GM12891 (cell line): ENCODE data around the gene HOXB6.
A peak's percentile ranks its signal among the peaks of the same experiment; 100 is the strongest.

Experiments used
- DNase-seq: peaks from one replicate; pipeline ENCODE4 v3.0.0; 2011; ENCODE audit warnings: low spot score; ENCODE audit not compliant: insufficient read length
- FAIRE-seq: peaks from 2 replicates; lab custom pipeline; 2011; peaks lifted over from hg19 to GRCh38; lab: Jason Lieb, UNC
- PAX5 ChIP-seq: IDR thresholded peaks from 2 replicates; pipeline ENCODE4 v1.6.1; 2011; ENCODE audit warnings: low read length, moderate library complexity, mild to moderate bottlenecking; ENCODE audit not compliant: insufficient read depth, severe bottlenecking
- POLR2A ChIP-seq: IDR thresholded peaks from 2 replicates; pipeline ENCODE4 v1.6.1; 2011; ENCODE audit warnings: low read depth, low read length, control low read depth
- POLR2AphosphoS5 ChIP-seq: IDR thresholded peaks from 2 replicates; pipeline ENCODE4 v1.6.1; 2011; ENCODE audit warnings: low read depth, low read length, control low read depth
- POU2F2 ChIP-seq: IDR thresholded peaks from 2 replicates; pipeline ENCODE4 v1.6.1; 2011; ENCODE audit warnings: low read depth, mild to moderate bottlenecking, control low read depth, low read length, moderate library complexity
- SPI1 ChIP-seq: IDR thresholded peaks from 2 replicates; pipeline ENCODE4 v1.6.1; 2011; ENCODE audit warnings: low read depth, low read length, control low read depth
- TAF1 ChIP-seq: IDR thresholded peaks from 2 replicates; pipeline ENCODE4 v1.6.1; 2011; ENCODE audit warnings: low read depth, low read length, control low read depth

The HOXB6 gene

DNA sequence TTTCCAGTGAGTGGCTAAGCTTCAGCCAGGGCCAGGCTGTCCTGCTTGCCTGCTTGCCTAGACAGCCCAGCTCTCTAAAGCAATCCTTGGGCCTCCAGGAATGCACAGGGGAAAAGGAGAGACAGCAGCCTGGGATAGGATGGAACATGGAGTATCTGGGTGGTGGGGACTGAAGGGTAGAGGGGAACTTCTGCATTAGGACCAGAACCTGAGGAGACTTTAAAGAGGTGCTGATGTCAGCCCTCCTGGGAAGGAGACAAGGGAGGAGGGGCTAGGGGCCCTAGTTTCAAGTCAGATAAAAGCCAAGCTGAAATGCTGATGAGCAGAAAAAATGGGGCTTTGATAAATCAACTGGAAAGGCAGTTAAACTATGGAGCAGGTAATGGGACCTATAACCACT lies 4.2 kb upstream of the HOXB6 start:
- DNase-seq, result no peak

DNA sequence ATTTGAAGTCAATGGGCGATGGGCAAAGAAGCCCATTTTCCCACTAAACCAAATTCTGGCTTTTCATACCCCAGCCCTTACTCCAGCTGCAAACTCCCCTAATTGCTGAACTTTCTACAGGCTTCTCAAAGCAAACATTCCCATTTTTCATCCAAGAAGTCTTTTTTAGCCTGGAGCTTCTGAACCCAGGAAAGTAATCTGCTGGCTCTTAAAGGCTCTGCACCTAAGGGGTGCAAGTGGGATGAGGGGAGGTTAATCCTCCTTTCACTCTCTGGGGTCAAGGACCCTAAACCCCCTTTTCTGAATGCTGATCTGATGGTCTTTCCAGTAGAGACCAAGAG lies 3.7 kb upstream of the HOXB6 start:
- DNase-seq, result no peak
- no peak for FAIRE-seq
- TF ChIP-seq PAX5 (no peak), POLR2A (no peak), POU2F2 (no peak), SPI1 (no peak), POLR2AphosphoS5 (no peak), TAF1 (no peak)

More for the DNA sequence above, 4.2 kb upstream of the HOXB6 start:
- FAIRE-seq, result no peak
- TF ChIP-seq SPI1 (no peak), PAX5 (no peak), POLR2A (no peak), POLR2AphosphoS5 (no peak), TAF1 (no peak), POU2F2 (no peak)

DNA sequence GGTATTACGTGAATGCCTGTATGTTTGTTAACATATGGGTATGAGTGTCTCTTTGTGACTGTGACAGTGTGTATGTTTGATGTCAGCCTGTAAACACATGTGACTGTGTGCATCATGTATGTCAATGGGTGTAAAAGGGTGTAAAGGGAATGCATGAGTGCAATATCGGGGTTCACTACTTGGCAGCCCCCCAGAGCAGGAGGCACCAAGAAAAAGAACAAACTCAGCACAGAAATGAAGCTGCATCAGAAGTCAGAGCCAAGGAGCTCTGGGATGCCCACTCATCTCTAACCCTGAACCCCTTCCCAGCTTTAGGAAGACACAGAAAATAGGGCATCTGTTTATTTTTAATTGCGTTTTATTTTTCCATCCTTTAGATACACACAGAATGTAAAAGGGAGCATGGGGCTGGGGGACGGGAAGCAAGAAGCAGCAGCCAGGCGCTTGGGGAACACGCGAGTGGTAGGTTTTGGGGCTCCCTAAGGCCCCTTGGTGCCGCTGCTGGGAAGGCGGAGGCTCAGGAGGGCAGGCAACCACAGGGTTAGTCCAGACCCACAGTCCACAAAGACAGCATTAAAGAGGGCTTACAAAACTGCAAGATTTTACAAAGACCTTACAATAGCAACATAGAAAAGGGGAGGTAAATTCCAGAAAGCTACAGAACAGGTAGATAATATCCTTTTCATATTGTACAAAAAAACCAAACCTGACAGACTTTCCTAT lies 2.3 kb upstream of the HOXB6 start:
- FAIRE-seq, result peak; percentile 35

DNA sequence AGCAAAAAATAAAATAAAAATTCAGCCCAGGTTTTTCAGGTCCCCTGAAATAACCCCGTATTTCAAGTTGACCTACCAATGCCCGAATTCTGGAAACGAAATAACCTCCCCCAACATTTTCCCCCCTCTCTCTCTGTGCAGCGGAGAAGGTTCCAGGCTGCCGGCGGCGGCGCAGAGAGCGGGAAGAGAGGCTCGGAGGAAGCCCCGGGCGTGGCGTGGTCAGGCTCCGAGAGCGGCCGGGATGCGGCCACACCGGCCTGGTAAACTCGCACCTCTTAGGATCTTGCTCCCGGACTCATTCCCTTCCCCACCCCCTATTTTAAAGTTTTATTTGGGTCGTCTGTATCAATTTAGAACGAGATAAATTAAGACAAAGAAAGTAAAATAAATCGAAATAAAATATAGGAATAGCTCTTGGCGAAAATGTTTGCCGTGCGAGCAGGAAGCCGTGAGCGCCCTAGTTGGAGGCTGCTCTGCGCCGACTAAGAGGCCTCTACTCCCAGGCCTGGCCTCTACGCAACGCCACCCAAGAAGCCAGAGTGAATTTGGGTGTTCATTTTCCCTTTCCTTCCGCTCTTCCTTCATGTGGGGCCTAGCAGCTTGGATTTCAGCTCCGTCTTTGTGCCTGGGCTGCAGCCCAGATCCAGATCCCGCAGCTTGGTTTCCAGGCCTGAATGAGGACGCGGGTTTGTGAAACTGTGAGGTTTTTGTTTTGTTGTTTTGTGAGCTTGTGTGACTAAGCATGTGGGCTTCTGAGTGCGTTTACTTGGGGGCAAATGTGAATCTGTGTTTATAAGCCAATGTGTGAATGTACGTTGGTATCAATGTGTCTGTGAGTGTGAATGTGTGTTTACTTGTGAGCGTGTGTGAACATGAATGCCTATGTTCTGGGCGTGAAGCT lies 1.5 kb upstream of the HOXB6 start:
- FAIRE-seq (no peak), DNase-seq (no peak)
- TF ChIP-seq POLR2A (no peak), TAF1 (no peak), POLR2AphosphoS5 (no peak), POU2F2 (no peak), PAX5 (no peak), SPI1 (no peak)

More for the DNA sequence above, 2.3 kb upstream of the HOXB6 start:
- TF ChIP-seq SPI1 (no peak), TAF1 (no peak), POLR2AphosphoS5 (no peak), POLR2A (no peak), POU2F2 (no peak), PAX5 (no peak)
- DNase-seq, result no peak

DNA sequence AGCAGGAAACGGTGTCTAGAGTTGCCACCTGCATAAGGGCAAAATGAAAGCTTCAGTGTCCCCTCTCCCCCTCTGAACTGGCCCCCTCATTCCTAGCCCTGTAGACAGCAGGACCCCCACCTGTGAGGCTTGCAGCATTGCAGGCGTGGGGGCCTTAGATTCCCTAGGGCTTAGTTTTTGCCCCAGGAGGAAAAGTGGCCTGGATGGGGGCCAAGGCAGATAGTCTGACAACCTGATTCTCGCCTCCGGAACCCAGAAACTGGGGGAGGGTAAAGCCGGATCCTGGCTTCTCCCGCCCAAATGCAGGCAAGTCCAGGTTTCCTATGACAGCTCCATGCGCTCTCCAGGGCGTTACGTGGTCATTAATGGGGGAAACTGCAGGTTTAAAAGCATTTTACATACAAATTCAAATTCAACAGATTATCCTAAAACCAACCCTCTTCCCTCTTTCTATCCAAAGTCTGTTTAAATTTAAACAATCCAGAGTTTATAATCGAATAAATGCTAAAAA lies 678 bp upstream of the HOXB6 start:
- no peak for FAIRE-seq
- no peak for DNase-seq
- TF ChIP-seq PAX5 (no peak), TAF1 (no peak), SPI1 (no peak), POLR2AphosphoS5 (no peak), POLR2A (no peak), POU2F2 (no peak)

DNA sequence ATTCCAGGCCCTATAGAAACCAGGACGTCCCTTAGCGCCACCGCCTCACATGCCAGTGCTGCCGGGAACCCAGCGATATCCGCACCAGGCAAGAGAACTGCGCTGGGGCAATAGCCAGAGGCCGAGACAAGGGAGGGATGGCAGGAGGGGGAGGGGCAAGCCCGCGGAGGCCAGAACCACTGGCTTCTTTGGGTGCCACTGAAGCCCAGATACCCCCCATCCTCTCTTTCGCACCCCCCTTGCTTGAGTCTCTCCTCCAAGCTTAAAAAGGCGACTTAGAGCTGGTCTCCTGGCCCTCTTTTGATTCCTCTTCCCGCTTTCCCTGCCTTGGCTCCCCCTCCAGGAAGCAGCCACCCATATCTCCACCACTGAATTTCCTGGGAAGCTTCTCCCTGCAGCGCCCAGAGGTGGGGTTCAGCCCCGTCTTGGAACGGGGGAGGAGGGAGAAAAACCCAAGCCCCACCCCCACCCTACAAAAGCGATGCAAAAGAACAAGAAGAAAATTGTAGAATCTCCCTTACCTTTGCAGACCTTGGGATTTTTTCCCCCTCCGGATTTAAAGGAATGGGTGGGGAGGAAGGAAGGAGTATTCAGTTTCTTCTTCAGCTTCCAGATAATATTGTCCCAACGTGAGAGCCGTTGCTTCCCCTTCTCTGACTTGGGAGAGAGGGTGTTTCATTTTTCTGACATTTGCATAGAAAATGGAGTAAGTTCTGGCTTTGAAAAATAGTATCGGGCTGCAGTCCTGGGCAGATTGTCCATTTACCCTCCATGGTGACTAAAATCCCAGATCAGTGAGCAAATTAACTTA lies 622 bp downstream of the HOXB6 start:
- TF ChIP-seq SPI1 (no peak), POLR2AphosphoS5 (no peak), POLR2A (no peak), TAF1 (no peak), PAX5 (no peak), POU2F2 (no peak)
- DNase-seq, result no peak
- FAIRE-seq, result no peak

DNA sequence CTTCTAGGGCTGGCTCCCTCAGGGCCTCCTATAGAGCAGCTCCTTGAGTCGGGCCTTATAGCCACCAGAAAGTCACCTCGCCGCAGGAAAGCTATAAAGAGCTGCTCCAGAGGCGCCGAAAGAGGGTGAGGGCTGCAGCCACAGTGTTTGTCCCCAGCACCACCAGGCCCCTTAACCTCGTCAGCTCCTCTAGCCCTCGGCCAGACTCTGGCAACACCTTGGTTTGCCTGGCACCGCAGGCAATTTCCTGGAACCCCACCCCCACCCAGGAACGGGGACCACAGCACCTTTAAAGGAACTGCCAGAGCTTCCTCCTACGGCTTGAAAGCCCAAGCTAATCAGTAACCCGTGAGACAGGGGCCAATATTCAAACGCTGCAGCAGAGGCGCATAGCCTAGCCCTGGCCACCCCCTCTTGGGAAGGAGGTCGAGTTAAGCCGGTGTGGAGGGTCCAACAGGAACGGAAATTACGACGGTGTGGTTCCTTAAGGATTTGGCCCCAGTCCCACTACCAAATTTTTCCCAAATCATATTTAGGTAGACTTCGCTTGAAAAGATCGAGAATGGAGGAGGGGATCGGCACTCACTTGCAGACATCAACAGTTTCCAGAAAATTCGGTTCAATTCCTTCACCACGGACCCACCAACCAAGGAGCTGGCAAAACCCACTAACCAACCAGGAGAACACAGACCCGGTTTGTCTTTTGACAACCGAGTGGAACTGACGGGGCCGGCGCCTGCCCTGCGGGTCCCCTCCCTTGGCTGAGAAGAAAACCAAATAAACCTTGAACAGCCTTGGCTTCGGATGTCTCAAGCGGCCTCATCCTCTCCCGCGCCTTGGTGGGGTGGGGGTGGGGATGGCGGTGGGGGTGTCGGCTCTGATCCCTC lies 3.0 kb downstream of the HOXB6 start:
- FAIRE-seq (no peak), DNase-seq (no peak)
- TF ChIP-seq POU2F2 (no peak), POLR2AphosphoS5 (no peak), POLR2A (no peak), SPI1 (no peak), PAX5 (no peak), TAF1 (no peak)

DNA sequence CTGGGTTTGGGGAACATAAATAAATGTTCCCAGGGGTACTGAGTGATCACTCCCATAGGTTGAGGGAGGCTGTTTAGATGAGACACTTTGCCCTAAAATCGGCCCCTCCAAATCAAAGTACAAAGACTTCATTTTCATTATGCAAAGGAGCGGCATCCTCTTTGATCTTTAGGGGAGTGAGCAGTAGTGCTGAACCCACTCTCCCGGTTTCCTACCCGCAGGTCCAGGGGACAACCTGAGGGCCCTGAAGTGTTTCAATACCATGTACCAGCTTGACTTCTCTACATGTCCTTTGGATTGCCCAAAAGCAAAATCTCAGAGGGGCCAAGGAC lies 3.6 kb downstream of the HOXB6 start:
- FAIRE-seq, result no peak
- DNase-seq, result no peak
- TF ChIP-seq POLR2AphosphoS5 (no peak), TAF1 (no peak), PAX5 (no peak), POLR2A (no peak), SPI1 (no peak), POU2F2 (no peak)
